ENCODE measurements around the gene ENPP7.

ENPP7 gene

DNA sequence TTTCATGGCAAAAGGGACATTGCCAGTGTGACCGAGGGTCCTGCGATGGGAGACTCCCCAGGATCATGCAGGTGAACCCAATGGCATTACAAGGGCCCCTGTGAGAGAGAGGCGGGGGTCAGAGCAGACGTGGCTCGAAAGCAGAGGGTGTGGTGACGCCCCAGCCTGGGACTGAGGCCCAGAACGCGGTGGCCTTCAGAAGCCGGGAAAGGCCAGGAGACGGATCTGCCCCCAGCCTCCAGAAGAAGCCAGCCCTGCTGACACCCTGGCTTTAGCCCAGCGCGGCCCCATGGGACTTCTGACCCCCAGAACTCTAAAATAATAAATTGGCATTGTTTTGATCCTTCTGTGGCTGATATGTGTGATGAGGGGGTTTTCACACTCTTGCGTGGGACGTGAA is 17.4 kb upstream of the ENPP7 start:
- no peak for TF ChIP-seq FOXP2 (optimal IDR thresholded peaks at IDR 0.05; ENCODE audit: borderline replicate concordance, extremely low read depth, extremely low read length, insufficient read depth)
- no peak for TF ChIP-seq REST (IDR thresholded peaks at IDR 0.05; ENCODE audit: insufficient read depth in 1 of 2, low read depth in 2 of 2, low read length in 2 of 2)
- no peak for TF ChIP-seq TAF1 (IDR thresholded peaks at IDR 0.05; ENCODE audit: borderline replicate concordance, insufficient read depth, low read length)
- no peak for TF ChIP-seq POLR2AphosphoS5 (IDR thresholded peaks at IDR 0.05; ENCODE audit: low read depth, low read length)
- TF ChIP-seq SIN3A (IDR thresholded peaks at IDR 0.05; ENCODE audit: borderline replicate concordance, insufficient read depth, low read length) = no peak

GRCh38 chr17:79714176-79715097 is 16.3 kb upstream of the ENPP7 start:
- TF ChIP-seq REST (IDR thresholded peaks at IDR 0.05; ENCODE audit: insufficient read depth in 1 of 2, low read depth in 2 of 2, low read length in 2 of 2) (no peak), TAF1 (IDR thresholded peaks at IDR 0.05; ENCODE audit: borderline replicate concordance, insufficient read depth, low read length) (no peak), SIN3A (IDR thresholded peaks at IDR 0.05; ENCODE audit: borderline replicate concordance, insufficient read depth, low read length) (no peak), FOXP2 (optimal IDR thresholded peaks at IDR 0.05; ENCODE audit: borderline replicate concordance, extremely low read depth, extremely low read length, insufficient read depth) (no peak), POLR2AphosphoS5 (IDR thresholded peaks at IDR 0.05; ENCODE audit: low read depth, low read length) (no peak)

GRCh38 chr17:79715098-79715942 is 15.4 kb upstream of the ENPP7 start:
- TF ChIP-seq TAF1 (IDR thresholded peaks at IDR 0.05; ENCODE audit: borderline replicate concordance, insufficient read depth, low read length) (no peak), FOXP2 (optimal IDR thresholded peaks at IDR 0.05; ENCODE audit: borderline replicate concordance, extremely low read depth, extremely low read length, insufficient read depth) (no peak), SIN3A (IDR thresholded peaks at IDR 0.05; ENCODE audit: borderline replicate concordance, insufficient read depth, low read length) (no peak), POLR2AphosphoS5 (IDR thresholded peaks at IDR 0.05; ENCODE audit: low read depth, low read length) (no peak), REST (IDR thresholded peaks at IDR 0.05; ENCODE audit: insufficient read depth in 1 of 2, low read depth in 2 of 2, low read length in 2 of 2) (no peak)

DNA sequence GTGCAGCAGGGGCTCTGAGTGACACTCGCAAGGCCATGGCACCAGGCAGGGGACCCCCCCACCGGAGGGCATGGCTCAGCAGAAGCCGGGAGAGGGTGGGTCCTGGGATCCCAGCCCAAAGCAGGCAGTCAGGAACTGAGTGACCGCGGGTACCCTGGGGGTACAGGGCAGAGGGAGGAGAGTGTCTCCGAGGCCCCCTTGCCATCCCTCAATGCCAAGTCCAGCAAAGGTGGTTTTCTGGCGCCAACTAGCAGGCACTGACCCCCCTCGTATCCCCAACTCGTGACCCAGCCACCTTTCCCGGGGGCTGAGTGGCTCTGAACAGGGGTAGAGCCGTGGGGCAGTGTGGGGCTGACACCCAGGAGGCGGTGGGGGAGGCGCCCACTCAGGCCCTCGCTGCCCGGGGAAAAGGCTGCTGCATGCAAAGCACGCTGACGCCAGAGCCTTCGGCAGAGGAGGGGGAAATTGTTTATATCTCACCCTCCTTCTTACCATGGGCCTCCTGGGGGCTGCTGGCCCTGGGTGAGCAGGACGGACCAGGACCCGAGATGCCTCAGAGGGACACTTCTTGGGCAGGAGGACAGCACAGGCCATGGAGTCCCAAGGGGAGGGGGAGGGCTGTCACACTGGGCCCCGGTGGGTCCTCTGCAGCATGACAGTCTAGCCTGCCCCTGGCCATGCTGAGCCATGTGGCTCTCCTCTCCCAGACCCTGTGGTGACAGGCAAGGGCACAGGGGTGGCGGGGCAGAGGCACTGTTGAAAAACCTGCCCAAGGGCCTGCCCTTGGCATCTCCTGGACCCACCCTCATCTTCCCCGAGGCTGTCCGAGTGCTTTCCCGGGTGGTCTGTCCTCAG is 14.6 kb upstream of the ENPP7 start:
- no peak for TF ChIP-seq REST (IDR thresholded peaks at IDR 0.05; ENCODE audit: insufficient read depth in 1 of 2, low read depth in 2 of 2, low read length in 2 of 2)
- TF ChIP-seq POLR2AphosphoS5 (IDR thresholded peaks at IDR 0.05; ENCODE audit: low read depth, low read length) = no peak
- no peak for TF ChIP-seq FOXP2 (optimal IDR thresholded peaks at IDR 0.05; ENCODE audit: borderline replicate concordance, extremely low read depth, extremely low read length, insufficient read depth)
- no peak for TF ChIP-seq SIN3A (IDR thresholded peaks at IDR 0.05; ENCODE audit: borderline replicate concordance, insufficient read depth, low read length)
- TF ChIP-seq TAF1 (IDR thresholded peaks at IDR 0.05; ENCODE audit: borderline replicate concordance, insufficient read depth, low read length) = no peak
